Epithelial cell of esophagus (primary cell): ENCODE data around the gene MPPED1.

Experiments used
- DNase-seq: peaks from one replicate; pipeline ENCODE4 v3.0.0; 2010; ENCODE audit warnings: low read depth
- H3K4me3 ChIP-seq: 2 replicates; pipeline ENCODE4 v1.5.1; 2011; ENCODE audit warnings: mild to moderate bottlenecking, low read length, control low read depth
- TF ChIP-seq, protein P1 (sequence below): IDR thresholded peaks from 2 replicates; pipeline ENCODE4 v1.5.1; 2011; ENCODE audit warnings: low read depth, mild to moderate bottlenecking, low read length, control low read depth, inconsistent platforms; ENCODE audit not compliant: insufficient read depth; ENCODE audit errors: missing control alignments

MPPED1 gene, protein sequence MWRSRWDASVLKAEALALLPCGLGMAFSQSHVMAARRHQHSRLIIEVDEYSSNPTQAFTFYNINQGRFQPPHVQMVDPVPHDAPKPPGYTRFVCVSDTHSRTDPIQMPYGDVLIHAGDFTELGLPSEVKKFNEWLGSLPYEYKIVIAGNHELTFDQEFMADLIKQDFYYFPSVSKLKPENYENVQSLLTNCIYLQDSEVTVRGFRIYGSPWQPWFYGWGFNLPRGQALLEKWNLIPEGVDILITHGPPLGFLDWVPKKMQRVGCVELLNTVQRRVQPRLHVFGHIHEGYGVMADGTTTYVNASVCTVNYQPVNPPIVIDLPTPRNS

DNA sequence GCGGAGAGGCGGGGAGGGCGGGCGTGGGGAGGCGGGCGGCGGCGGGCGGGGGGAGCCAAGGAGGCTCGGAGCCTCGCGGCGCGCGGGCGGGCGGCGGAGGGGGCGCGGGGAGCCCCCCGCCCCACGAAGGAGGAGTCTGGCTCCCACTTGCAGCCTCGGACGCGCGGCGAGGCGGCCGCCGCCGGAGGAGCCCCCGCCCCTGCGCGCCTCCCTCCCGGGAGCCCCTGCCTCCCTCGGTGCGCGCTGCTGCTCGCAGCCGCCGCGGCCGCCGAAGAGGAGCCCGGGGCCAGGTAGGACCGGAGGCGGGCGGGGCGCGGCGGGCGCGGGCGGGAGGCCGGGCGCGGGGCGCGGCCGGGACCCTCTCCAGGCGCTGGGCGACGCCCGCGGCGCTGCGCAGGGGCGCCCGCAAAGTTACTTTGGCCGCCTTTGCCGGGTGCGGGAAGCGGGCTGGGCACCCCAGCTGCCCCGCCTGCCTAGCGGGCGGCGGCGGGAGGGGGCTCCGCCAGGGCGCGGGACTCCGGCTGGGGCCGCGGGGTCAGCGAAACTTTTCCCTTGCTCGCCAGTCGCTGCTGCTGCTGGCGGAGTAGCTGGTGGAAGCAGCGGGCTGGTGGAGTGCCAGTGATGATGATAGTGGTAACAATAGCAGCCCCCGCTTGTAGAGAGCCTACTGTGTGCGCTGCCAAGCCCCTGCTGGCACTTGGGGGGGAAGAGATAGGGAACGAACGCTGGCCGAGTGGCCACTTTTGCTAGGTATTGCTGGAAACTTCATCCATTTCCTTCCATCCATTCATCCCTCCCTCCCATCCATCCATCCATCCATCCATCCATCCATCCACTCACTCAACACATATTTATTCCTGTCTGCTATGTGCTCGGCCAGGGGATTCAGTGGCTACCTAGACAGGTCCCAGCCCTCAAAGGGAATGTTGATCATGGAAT is at the start of gene MPPED1:
Gene MPPED1, plus strand, starts transcription at position 146 of the 939 bp plus-strand sequence. CDS start 12,972 bp downstream, outside the sequence.
- DNase-seq: no peak
- TF ChIP-seq, protein P1, sequence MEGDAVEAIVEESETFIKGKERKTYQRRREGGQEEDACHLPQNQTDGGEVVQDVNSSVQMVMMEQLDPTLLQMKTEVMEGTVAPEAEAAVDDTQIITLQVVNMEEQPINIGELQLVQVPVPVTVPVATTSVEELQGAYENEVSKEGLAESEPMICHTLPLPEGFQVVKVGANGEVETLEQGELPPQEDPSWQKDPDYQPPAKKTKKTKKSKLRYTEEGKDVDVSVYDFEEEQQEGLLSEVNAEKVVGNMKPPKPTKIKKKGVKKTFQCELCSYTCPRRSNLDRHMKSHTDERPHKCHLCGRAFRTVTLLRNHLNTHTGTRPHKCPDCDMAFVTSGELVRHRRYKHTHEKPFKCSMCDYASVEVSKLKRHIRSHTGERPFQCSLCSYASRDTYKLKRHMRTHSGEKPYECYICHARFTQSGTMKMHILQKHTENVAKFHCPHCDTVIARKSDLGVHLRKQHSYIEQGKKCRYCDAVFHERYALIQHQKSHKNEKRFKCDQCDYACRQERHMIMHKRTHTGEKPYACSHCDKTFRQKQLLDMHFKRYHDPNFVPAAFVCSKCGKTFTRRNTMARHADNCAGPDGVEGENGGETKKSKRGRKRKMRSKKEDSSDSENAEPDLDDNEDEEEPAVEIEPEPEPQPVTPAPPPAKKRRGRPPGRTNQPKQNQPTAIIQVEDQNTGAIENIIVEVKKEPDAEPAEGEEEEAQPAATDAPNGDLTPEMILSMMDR: no peak
- H3K4me3 ChIP-seq: no peak within 1 kb of the TSS

DNA sequence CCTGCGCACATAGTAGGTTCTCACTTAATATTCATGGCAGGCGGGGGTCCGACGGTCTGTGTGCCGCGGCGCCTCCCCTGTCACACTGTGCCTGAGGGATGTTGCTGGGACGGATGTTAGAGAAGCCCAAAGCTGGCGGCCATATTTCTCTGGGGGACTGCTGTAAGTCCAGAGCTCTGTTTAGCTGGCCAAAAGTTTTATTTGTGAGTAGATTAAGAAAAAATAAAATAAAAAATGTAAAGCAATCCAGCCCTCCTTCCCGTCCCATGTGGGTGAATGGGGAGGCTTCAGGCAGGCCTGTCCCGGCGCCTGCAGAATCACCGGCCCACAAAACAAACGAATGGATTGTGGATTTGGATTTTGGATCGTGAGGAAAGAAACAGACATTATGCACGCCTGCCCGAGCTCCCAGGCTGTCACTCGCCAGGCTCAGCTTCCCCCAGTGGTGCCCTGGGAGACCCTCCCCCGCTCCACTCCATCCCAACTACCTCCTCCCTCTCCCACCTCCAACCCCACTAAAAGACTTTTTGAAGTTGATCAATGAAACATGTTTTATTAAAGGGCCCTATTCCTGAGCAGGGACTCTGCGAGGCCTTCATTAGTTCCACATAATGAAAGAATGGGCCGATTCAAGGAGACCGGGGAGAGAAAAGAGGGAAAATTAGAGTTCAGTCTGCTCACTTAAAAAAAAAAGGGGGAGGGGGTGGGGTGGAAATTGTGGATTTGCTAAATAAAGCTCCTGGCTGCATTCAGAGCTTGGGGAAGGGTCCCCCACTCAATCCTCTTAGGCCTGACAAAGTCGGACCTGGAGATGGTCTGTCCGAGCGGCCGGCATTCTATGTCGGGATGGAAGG is 48.3 kb upstream of the MPPED1 start:
- no peak overlapping the region for H3K4me3 ChIP-seq
- no peak for DNase-seq
- TF ChIP-seq, protein P1: no peak

DNA sequence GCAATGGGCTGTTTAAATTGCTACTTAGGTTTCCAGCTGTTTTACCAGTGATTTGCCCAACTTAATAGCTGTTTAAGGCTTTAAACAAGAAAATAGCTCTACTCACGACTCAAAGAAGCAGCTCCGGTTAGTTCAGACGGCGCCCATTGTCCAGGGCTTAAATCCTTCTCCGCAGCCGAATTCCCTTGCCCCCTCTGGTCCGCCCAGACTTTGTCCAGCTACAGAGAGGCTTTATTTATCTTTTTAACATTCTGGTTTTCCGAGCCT is 47.7 kb upstream of the MPPED1 start:
- no peak for DNase-seq
- H3K4me3 ChIP-seq: no peak overlapping the region

DNA sequence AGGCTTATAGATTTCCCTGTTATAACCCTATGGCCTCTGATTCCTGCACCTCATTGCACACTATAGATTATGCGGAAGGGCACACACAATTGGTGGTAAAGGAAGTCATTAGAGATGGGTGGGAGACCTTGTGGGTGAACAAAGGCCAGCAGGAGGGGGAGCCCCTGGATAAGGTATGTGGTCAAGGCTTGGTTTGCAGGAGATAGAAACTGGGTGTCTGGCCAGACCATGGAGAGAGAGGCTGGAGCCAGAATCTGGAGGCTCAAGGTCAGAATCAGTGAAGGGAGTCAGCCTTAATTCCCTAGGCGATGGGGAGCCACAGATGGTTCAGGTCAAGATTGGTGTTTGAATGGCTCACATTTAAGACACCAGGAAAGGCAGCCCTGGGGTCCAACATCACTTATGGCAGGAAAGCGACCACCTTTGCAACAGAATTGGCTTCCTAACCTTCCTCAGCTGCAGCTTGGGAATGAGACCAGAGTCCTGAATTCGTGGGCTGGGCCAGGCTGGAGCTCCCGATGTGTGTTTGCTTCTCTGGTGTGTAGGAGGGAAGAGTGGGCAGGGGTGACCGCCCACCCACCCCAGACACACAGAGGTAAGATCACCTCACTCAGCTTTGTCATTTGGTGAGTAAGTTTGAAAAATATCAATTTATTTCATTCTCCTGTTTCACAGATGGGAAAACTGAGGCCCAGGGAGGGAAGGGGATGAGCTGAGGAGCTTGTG is 45.9 kb upstream of the MPPED1 start:
- no peak for DNase-seq
- TF ChIP-seq, protein P1: no peak
- H3K4me3 ChIP-seq: no peak overlapping the region

More for the DNA sequence above, 47.7 kb upstream of the MPPED1 start:
- TF ChIP-seq, protein P1: no peak

DNA sequence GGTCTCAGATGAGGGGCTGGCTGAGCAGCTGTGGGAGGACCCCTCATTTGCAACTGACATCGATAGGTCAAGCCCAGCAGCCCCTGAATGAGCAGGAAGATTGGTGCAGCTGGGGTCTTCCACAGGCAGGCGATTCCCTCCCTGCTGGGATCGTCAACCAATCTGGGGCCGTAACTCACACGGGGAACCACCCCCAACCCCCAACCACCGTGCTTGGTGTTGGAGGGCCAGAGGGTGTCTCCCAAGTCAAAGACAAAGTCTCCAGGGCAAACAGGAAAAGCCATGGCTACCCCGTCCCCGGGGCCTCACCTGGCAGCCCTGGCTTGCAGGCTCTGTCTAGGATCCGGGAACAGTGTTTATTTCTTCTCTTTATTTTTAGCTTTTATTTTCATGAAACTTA is 41.8 kb upstream of the MPPED1 start:
- DNase-seq: no peak
- no peak overlapping the region for H3K4me3 ChIP-seq
- TF ChIP-seq, protein P1: no peak

DNA sequence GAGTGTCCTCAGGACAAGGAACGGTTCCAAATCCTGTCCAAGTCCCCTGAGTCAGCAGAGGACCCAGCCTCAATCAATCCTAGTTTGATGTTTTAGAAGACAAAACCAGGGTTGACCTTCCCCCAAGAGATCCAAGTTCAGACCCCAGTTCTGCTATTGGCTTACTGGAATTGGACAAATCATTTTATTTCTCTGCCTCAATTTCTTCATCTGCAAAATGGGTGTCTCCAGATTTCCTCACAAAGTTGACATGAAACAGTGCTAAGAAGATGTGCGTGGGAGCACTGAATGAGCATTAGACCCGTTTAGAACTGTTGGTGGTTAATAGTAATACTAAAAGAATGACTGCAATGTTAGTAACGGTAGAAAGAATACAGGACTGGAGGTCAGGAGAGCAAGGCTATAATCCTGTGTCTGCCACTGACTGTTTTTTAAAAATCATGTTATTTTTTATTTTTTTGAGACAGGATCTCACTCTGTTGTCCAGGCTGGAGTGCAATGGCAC is 35.8 kb upstream of the MPPED1 start:
- TF ChIP-seq, protein P1: no peak
- DNase-seq: no peak
- no peak overlapping the region for H3K4me3 ChIP-seq
